HG02798 (cell line): ENCODE measurements around the gene DNAJC12.
"Not testable (repeated sequence)": the region's sequence is repeated elsewhere in the genome, so short reads cannot be mapped to it uniquely, and the experiment has no call there.

Experiments
- ATAC-seq: cut with Tn5 transposase; IDR thresholded peaks from one replicate; pipeline ENCODE4 v1.9.1; 2021; ENCODE audit warnings: mild to moderate bottlenecking; ENCODE audit not compliant: unreplicated experiment, poor library complexity

The DNAJC12 gene

GRCh38 chr10:67794909-67795460, 43.0 kb downstream of the DNAJC12 start:
- no peak for ATAC-seq

GRCh38 chr10:67794256-67794655, 43.7 kb downstream of the DNAJC12 start:
- no peak for ATAC-seq

- ATAC-seq, result no peak
These were observed 44.7 kb downstream of the DNAJC12 start for GRCh38 chr10:67793313-67793712.

GRCh38 chr10:67792653-67793052, 45.3 kb downstream of the DNAJC12 start:
- no peak for ATAC-seq

GRCh38 chr10:67790534-67791408, 47.2 kb downstream of the DNAJC12 start:
- ATAC-seq, result no peak

GRCh38 chr10:67789769-67790168, 48.2 kb downstream of the DNAJC12 start:
- ATAC-seq, result no peak

- ATAC-seq, result peak; percentile 75
These were observed 49.7 kb downstream of the DNAJC12 start for GRCh38 chr10:67788028-67788886.

- no peak for ATAC-seq
These were observed 52.9 kb downstream of the DNAJC12 start for GRCh38 chr10:67785098-67785497.

GRCh38 chr10:67784474-67784873, 53.5 kb downstream of the DNAJC12 start:
- no peak for ATAC-seq

GRCh38 chr10:67783606-67784294, 54.2 kb downstream of the DNAJC12 start:
- peak; percentile 38 for ATAC-seq

- no peak for ATAC-seq
These were observed 55.5 kb downstream of the DNAJC12 start for GRCh38 chr10:67782530-67782929.

GRCh38 chr10:67780759-67781538, 57.0 kb downstream of the DNAJC12 start:
- peak; percentile 90 for ATAC-seq

- ATAC-seq, result not testable (repeated sequence)
These were observed 57.8 kb downstream of the DNAJC12 start for GRCh38 chr10:67780204-67780621.

GRCh38 chr10:67779465-67780203, 58.4 kb downstream of the DNAJC12 start:
- peak; percentile 45 for ATAC-seq

GRCh38 chr10:67776371-67776770, 61.6 kb downstream of the DNAJC12 start:
- ATAC-seq, result no peak

GRCh38 chr10:67775279-67775678, 62.7 kb downstream of the DNAJC12 start:
- no peak for ATAC-seq

- ATAC-seq, result peak; percentile 97
These were observed 65.0 kb downstream of the DNAJC12 start for GRCh38 chr10:67772894-67773511.

- ATAC-seq, result no peak
These were observed 65.8 kb downstream of the DNAJC12 start for GRCh38 chr10:67772151-67772550.
